HG02943 (cell line): ENCODE data around the gene SMC1A.

Source experiments
- ATAC-seq: cut with Tn5 transposase; IDR thresholded peaks from one replicate; pipeline ENCODE4 v1.9.1; 2021; ENCODE audit warnings: mild to moderate bottlenecking, low read depth, moderate library complexity; ENCODE audit not compliant: unreplicated experiment

SMC1A gene

GRCh38 chrX:53356186-53356585 lies 66.3 kb downstream of the SMC1A start:
- ATAC-seq: no peak

DNA sequence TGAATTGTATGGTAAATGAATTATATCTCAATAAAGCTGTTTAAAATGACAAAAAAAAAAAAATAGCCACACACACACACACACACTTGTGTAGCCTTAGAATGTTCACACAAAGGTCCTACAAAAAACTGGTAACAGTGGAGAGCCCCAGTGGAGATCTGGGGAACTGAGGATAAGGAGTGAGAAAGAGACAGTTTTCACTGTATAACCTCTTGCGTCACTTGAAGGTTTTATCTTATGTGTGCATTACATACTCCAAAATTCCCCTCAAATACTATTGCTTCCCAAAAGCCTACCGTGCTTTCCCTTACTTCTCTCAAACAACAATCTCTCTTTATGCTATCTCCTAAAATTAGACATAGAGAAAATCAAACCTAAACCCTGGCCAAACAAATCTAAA lies 67.8 kb downstream of the SMC1A start:
- ATAC-seq: no peak

DNA sequence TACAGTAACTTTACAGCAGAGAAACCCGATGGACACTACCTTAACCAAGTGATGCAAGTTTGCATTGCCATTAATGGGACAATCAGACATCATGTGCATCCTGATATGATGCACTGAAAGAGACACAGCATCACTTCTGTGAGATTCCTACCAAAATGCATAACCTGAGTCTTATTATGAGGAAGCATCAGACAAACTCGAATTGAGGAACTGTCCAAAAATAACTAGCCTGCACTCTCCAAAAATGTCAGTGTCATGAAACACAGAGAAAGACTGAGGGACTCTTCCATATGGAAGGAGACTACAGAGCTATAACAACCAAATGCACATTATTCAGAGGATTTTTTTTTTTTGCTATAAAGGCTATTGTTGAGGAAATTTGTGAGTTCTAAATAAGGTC lies 74.5 kb downstream of the SMC1A start:
- ATAC-seq: no peak

- ATAC-seq: no peak
Measured at GRCh38 chrX:53340852-53341645, 81.4 kb downstream of the SMC1A start.

- no peak for ATAC-seq
Measured at GRCh38 chrX:53337101-53337500, 85.4 kb downstream of the SMC1A start.

DNA sequence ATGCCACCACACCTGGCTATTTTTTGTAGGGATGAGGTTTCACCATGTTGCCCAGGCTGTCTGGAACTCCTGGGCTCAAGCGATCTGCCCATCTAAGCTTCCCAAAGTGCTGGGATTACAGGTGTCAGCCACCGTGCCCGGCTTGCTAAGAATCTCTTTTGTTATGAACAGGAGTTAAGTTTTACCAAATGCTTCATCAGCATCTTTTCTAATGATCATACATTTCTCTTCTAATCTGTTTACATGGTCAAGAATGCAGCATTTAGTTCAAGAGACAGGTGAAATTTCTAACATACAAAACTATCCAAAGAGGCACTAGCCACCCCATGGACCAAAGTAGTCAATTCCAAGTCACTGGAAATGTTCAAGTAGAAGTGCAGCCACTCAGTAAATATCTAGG lies 88.6 kb downstream of the SMC1A start:
- ATAC-seq: no peak

GRCh38 chrX:53332204-53332603 lies 90.2 kb downstream of the SMC1A start:
- no peak for ATAC-seq

DNA sequence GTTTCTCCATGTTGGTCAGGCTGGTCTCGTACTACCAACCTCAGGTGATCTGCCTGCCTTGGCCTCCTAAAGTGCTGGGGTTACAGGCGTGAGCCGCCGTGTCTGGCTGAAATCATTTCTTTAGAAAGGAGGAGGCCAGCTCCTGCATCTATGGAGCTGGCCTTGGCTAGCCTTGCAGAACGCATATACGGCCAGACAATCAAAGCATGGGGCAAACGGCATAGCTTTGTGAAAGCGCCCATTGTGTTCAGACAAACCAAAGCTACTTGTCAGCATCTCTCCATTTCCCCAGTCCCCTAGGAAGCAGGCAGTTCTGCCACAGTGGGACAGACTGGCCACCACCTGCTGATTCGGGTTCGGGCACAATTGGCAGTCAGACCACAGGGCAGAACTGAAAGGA lies 92.1 kb downstream of the SMC1A start:
- no peak for ATAC-seq

DNA sequence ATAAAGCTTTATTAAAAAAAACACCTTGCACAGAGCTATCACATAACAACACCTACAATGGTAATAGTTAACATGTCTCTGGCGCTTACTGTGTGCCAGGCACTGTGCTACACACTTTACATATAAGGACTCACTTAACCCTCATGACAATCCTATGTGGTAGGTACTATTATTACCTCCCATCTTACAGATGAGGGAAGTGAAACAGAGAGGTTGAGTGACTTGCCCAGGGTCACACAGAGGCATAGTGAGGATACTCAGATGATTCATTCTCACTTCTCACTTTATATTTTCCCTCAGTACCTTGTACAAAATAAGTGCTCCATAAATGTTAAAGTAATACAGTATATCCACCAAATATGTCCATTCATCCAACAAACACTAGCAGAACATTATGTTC lies 97.7 kb downstream of the SMC1A start:
- no peak for ATAC-seq
